WTC11 (cell line): ENCODE results near the gene MGAT4C. TPM values are rescaled to one million over a fixed set of nuclear protein-coding genes. Genes with fewer than 3 reads are reported as not detected.

Experiments used
- ATAC-seq: fragments of 200-7000 bp; cut with Tn5 transposase; 2 replicates; pipeline ENCODE4 v1.10.0; 2021; ENCODE audit warnings: mild to moderate bottlenecking, moderate library complexity
- CTCF ChIA-PET: fragments of 300-600 bp; sonication (Branson Sonifier 250); formaldehyde crosslinking; loops from one replicate; lab custom pipeline; 2021; ENCODE audit warnings: antibody characterized with exemption; lab: Charles Lee
- POLR2A ChIA-PET: fragments of 350-600 bp; sonication (Branson Sonifier 250); formaldehyde crosslinking; loops from one replicate; lab custom pipeline; 2021; ENCODE audit warnings: antibody characterized with exemption; lab: Charles Lee
- DNase-seq: peaks from one replicate; pipeline ENCODE4 v3.0.0; 2021; ENCODE audit warnings: low spot score
- H3K27ac Mint-ChIP-seq: 2 replicates; pipeline ENCODE4 v1.8.0; 2021; ENCODE audit warnings: mixed read lengths
- H3K27me3 Mint-ChIP-seq: 2 replicates; pipeline ENCODE4 v1.8.0; 2021; ENCODE audit warnings: low read depth, mild to moderate bottlenecking, moderate library complexity, mixed read lengths
- H3K36me3 Mint-ChIP-seq: 2 replicates; pipeline ENCODE4 v1.8.0; 2021; ENCODE audit warnings: mixed read lengths
- H3K4me1 Mint-ChIP-seq: 2 replicates; pipeline ENCODE4 v1.8.0; 2022; ENCODE audit warnings: mixed read lengths
- H3K4me3 Mint-ChIP-seq: 2 replicates; pipeline ENCODE4 v1.8.0; 2021; ENCODE audit warnings: mild to moderate bottlenecking, moderate library complexity, mixed read lengths
- H3K9me3 Mint-ChIP-seq: 2 replicates; pipeline ENCODE4 v1.8.0; 2021; ENCODE audit warnings: mixed read lengths
- ATF3 ChIP-seq: sonication (generic); formaldehyde crosslinking; conservative IDR thresholded peaks from 2 replicates; pipeline ENCODE4 v1.8.1; 2022; ENCODE audit warnings: mild to moderate bottlenecking, missing genetic modification reagents
- CREM ChIP-seq: sonication (generic); formaldehyde crosslinking; IDR thresholded peaks from 2 replicates; pipeline ENCODE4 v1.8.1; 2022; ENCODE audit warnings: mild to moderate bottlenecking, missing genetic modification reagents, moderate library complexity
- JAZF1 ChIP-seq: fragments of 250-450 bp; sonication (Bioruptor Pico); IDR thresholded peaks from 2 replicates; pipeline ENCODE4 v1.9.0; 2021; ENCODE audit warnings: moderate library complexity, mild to moderate bottlenecking, inconsistent platforms
- KAT7 ChIP-seq: sonication (generic); formaldehyde crosslinking; IDR thresholded peaks from 2 replicates; pipeline ENCODE4 v1.8.1; 2023; ENCODE audit warnings: missing genetic modification reagents, mild to moderate bottlenecking, borderline replicate concordance
- MYBL2 ChIP-seq: sonication (generic); formaldehyde crosslinking; IDR thresholded peaks from 2 replicates; pipeline ENCODE4 v1.8.1; 2023; ENCODE audit warnings: mild to moderate bottlenecking, moderate library complexity, missing genetic modification reagents
- NR2C2 ChIP-seq: sonication (generic); formaldehyde crosslinking; IDR thresholded peaks from 2 replicates; pipeline ENCODE4 v1.8.0; 2022; ENCODE audit warnings: mild to moderate bottlenecking, missing genetic modification reagents
- SMAD4 ChIP-seq: sonication (generic); formaldehyde crosslinking; IDR thresholded peaks from 2 replicates; pipeline ENCODE4 v1.8.0; 2022; ENCODE audit warnings: mild to moderate bottlenecking, missing genetic modification reagents
- ZMAT4 ChIP-seq: fragments of 250-450 bp; sonication (Bioruptor Pico); IDR thresholded peaks from 2 replicates; pipeline ENCODE4 v1.9.0; 2021; ENCODE audit warnings: mild to moderate bottlenecking
- ZNF219 ChIP-seq: sonication (generic); formaldehyde crosslinking; IDR thresholded peaks from 2 replicates; pipeline ENCODE4 v1.8.0; 2023; ENCODE audit warnings: missing genetic modification reagents, mild to moderate bottlenecking, borderline replicate concordance
- ZNF263 ChIP-seq: sonication (generic); formaldehyde crosslinking; IDR thresholded peaks from 2 replicates; pipeline ENCODE4 v1.8.1; 2022; ENCODE audit warnings: low read depth, mild to moderate bottlenecking, moderate library complexity, missing genetic modification reagents
- ZNF317 ChIP-seq: sonication (generic); formaldehyde crosslinking; IDR thresholded peaks from 2 replicates; pipeline ENCODE4 v1.8.1; 2023; ENCODE audit warnings: low read depth, mild to moderate bottlenecking, moderate library complexity, missing genetic modification reagents, borderline replicate concordance
- ZNF396 ChIP-seq: fragments of 250-450 bp; sonication (Bioruptor Pico); IDR thresholded peaks from 2 replicates; pipeline ENCODE4 v1.8.0; 2021; ENCODE audit warnings: mild to moderate bottlenecking, moderate library complexity, borderline replicate concordance
- ZSCAN18 ChIP-seq: fragments of 250-450 bp; sonication (Bioruptor Pico); IDR thresholded peaks from 2 replicates; pipeline ENCODE4 v2.1.2; 2022; ENCODE audit warnings: mild to moderate bottlenecking, moderate library complexity
- total RNA-seq: library from RNA; stranded (reverse); gene quantifications from 3 replicates; pipeline ENCODE4 v1.2.3, GENCODE V29; 2021
- TF ChIP-seq, protein P1 (sequence below): sonication (generic); formaldehyde crosslinking; IDR thresholded peaks from 2 replicates; pipeline ENCODE4 v1.8.1; 2023; ENCODE audit warnings: mild to moderate bottlenecking, missing genetic modification reagents, moderate library complexity
- TF ChIP-seq, protein P2 (sequence below): sonication (generic); formaldehyde crosslinking; IDR thresholded peaks from 2 replicates; pipeline ENCODE4 v1.8.0; 2023; ENCODE audit warnings: missing genetic modification reagents, mild to moderate bottlenecking, borderline replicate concordance
- TF ChIP-seq, protein P3 (sequence below): sonication (generic); formaldehyde crosslinking; IDR thresholded peaks from 2 replicates; pipeline ENCODE4 v1.8.1; 2022; ENCODE audit warnings: low read depth, mild to moderate bottlenecking, moderate library complexity, missing genetic modification reagents, borderline replicate concordance

Gene MGAT4C
- total RNA-seq, 1 experiment from 2014 or later: 4.8 TPM

DNA sequence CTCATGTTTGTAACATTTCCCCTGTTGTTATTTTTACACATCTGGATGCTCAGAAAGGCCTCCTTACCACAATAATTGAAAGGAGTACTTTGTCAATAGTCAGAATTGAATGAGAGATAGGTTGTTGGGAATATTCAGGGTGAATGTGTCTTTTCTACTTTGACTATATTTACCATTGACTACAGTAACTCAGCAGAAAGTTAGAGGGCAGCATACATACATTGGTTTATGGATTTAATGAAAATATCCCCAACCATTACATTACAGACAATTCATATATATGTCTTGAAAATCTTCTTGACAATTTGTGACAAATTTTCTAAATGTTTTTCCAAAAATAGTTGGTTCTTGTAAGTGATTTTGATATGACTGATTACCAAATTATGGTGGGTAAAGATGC, 284.4 kb downstream of the MGAT4C start (continued):
- TF ChIP-seq, protein P1, sequence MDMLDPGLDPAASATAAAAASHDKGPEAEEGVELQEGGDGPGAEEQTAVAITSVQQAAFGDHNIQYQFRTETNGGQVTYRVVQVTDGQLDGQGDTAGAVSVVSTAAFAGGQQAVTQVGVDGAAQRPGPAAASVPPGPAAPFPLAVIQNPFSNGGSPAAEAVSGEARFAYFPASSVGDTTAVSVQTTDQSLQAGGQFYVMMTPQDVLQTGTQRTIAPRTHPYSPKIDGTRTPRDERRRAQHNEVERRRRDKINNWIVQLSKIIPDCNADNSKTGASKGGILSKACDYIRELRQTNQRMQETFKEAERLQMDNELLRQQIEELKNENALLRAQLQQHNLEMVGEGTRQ (CRISPR knock-in tag): no peak
- TF ChIP-seq MYBL2 (CRISPR knock-in tag) (no peak), NR2C2 (CRISPR knock-in tag) (no peak), ZMAT4 (CRISPR knock-in tag) (no peak), ZNF396 (CRISPR knock-in tag) (no peak), ZNF219 (no peak), ZNF263 (CRISPR knock-in tag) (no peak)
- TF ChIP-seq, protein P2, sequence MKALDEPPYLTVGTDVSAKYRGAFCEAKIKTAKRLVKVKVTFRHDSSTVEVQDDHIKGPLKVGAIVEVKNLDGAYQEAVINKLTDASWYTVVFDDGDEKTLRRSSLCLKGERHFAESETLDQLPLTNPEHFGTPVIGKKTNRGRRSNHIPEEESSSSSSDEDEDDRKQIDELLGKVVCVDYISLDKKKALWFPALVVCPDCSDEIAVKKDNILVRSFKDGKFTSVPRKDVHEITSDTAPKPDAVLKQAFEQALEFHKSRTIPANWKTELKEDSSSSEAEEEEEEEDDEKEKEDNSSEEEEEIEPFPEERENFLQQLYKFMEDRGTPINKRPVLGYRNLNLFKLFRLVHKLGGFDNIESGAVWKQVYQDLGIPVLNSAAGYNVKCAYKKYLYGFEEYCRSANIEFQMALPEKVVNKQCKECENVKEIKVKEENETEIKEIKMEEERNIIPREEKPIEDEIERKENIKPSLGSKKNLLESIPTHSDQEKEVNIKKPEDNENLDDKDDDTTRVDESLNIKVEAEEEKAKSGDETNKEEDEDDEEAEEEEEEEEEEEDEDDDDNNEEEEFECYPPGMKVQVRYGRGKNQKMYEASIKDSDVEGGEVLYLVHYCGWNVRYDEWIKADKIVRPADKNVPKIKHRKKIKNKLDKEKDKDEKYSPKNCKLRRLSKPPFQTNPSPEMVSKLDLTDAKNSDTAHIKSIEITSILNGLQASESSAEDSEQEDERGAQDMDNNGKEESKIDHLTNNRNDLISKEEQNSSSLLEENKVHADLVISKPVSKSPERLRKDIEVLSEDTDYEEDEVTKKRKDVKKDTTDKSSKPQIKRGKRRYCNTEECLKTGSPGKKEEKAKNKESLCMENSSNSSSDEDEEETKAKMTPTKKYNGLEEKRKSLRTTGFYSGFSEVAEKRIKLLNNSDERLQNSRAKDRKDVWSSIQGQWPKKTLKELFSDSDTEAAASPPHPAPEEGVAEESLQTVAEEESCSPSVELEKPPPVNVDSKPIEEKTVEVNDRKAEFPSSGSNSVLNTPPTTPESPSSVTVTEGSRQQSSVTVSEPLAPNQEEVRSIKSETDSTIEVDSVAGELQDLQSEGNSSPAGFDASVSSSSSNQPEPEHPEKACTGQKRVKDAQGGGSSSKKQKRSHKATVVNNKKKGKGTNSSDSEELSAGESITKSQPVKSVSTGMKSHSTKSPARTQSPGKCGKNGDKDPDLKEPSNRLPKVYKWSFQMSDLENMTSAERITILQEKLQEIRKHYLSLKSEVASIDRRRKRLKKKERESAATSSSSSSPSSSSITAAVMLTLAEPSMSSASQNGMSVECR (CRISPR knock-in tag): no peak
- TF ChIP-seq, protein P3, sequence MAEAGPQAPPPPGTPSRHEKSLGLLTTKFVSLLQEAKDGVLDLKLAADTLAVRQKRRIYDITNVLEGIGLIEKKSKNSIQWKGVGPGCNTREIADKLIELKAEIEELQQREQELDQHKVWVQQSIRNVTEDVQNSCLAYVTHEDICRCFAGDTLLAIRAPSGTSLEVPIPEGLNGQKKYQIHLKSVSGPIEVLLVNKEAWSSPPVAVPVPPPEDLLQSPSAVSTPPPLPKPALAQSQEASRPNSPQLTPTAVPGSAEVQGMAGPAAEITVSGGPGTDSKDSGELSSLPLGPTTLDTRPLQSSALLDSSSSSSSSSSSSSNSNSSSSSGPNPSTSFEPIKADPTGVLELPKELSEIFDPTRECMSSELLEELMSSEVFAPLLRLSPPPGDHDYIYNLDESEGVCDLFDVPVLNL: no peak

DNA sequence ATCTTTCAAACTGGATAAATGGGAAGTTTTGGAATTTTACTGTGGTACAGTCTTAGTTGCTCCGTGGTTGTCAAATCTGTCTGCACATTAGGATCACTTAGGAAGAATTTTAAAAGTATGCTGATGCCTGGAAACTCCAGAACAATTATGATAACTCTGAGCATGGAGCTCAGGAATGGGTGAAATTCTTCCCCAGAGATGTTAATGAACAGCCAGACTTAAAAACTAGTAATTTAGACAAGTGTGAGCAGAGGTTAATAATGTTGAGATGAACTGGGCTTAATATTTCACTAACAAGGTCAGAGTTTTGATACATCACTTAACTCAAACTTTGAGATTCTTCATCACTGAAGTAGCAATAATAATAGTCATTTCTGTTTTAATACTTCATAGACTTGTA, 287.6 kb downstream of the MGAT4C start:
- Mint-ChIP-seq H3K27me3 (no peaks in the 10 kb centered on the region), H3K27ac (no peak overlapping the region), H3K9me3 (no peaks in the 10 kb centered on the region), H3K4me1 (peaks cover 5% of the 10 kb centered on the region), H3K4me3 (no peak overlapping the region), H3K36me3 (no peaks in the 10 kb centered on the region)
- ATAC-seq: no peak
- POLR2A ChIA-PET: no interaction called here
- CTCF ChIA-PET: no interaction called here
- TF ChIP-seq SMAD4 (CRISPR knock-in tag) (no peak), CREM (no peak), ZNF317 (no peak), ZSCAN18 (CRISPR knock-in tag) (no peak), ATF3 (CRISPR knock-in tag) (no peak), JAZF1 (no peak)
- no peak for DNase-seq

GRCh38 chr12:85963326-85963725, 292.9 kb downstream of the MGAT4C start:
- Mint-ChIP-seq H3K27me3 (no peaks in the 10 kb centered on the region), H3K4me3 (no peak overlapping the region), H3K27ac (no peak overlapping the region), H3K9me3 (no peaks in the 10 kb centered on the region), H3K36me3 (no peaks in the 10 kb centered on the region), H3K4me1 (0 out of 2 replicates have a peak, but pooled peaks cover 2% of the 10 kb centered on the region)
- CTCF ChIA-PET: no interaction called here
- ATAC-seq (no peak), DNase-seq (no peak)
- POLR2A ChIA-PET: no interaction called here
- no peak for TF ChIP-seq KAT7
- no peak for TF ChIP-seq ATF3 (CRISPR knock-in tag)
